Activated CD8-positive, alpha-beta T cell treated with anti-CD3 and anti-CD28 coated beads, Interleukin-2, amount 10 ng/mL, durations not matched to agents 7 days and 5 days (primary cell): ENCODE data around the gene RPS16. TPM values are rescaled to one million over a fixed set of nuclear protein-coding genes. Genes with fewer than 3 reads are reported as not detected.
"Not testable (repeated sequence)": the region's sequence is repeated elsewhere in the genome, so short reads cannot be mapped to it uniquely, and the experiment has no call there.

ENCODE experiments used
- ATAC-seq: fragments of 150-1000 bp; cut with Tn5 transposase; one replicate; pipeline ENCODE4 v1.10.0; 2021; ENCODE audit warnings: moderate library complexity
- CTCF ChIA-PET: fragments of 350-600 bp; sonication (Branson Sonifier 250); formaldehyde crosslinking; loops from one replicate; lab custom pipeline; 2021; ENCODE audit warnings: antibody characterized with exemption; lab: Charles Lee
- POLR2A ChIA-PET: fragments of 350-600 bp; sonication (Branson Sonifier 250); formaldehyde crosslinking; loops from one replicate; lab custom pipeline; 2021; ENCODE audit warnings: antibody characterized with exemption; lab: Charles Lee
- DNase-seq: peaks from one replicate; pipeline ENCODE4 v3.0.0-alpha.2; 2020
- H3K27ac Mint-ChIP-seq: one replicate; pipeline ENCODE4 v1.8.0; 2021; ENCODE audit warnings: mild to moderate bottlenecking, mixed read lengths
- H3K27me3 Mint-ChIP-seq: one replicate; pipeline ENCODE4 v1.8.0; 2021; ENCODE audit warnings: low read depth, mixed read lengths
- H3K36me3 Mint-ChIP-seq: one replicate; pipeline ENCODE4 v1.8.0; 2021; ENCODE audit warnings: low read depth, mixed read lengths
- H3K4me1 Mint-ChIP-seq: one replicate; pipeline ENCODE4 v1.8.0; 2021; ENCODE audit warnings: low read depth, mixed read lengths
- H3K4me3 Mint-ChIP-seq: one replicate; pipeline ENCODE4 v1.8.0; 2021; ENCODE audit warnings: mild to moderate bottlenecking, mixed read lengths
- H3K9me3 Mint-ChIP-seq: one replicate; pipeline ENCODE4 v1.8.0; 2022; ENCODE audit warnings: mixed read lengths; ENCODE audit not compliant: insufficient read depth
- total RNA-seq, 2 experiments: library from RNA; stranded (reverse); gene quantifications; one replicate each; pipeline ENCODE4 v1.2.3, GENCODE V29; 2021

RPS16 gene
- total RNA-seq: 1,000 to 10,000 TPM; 2,100 to 2,157 TPM

DNA sequence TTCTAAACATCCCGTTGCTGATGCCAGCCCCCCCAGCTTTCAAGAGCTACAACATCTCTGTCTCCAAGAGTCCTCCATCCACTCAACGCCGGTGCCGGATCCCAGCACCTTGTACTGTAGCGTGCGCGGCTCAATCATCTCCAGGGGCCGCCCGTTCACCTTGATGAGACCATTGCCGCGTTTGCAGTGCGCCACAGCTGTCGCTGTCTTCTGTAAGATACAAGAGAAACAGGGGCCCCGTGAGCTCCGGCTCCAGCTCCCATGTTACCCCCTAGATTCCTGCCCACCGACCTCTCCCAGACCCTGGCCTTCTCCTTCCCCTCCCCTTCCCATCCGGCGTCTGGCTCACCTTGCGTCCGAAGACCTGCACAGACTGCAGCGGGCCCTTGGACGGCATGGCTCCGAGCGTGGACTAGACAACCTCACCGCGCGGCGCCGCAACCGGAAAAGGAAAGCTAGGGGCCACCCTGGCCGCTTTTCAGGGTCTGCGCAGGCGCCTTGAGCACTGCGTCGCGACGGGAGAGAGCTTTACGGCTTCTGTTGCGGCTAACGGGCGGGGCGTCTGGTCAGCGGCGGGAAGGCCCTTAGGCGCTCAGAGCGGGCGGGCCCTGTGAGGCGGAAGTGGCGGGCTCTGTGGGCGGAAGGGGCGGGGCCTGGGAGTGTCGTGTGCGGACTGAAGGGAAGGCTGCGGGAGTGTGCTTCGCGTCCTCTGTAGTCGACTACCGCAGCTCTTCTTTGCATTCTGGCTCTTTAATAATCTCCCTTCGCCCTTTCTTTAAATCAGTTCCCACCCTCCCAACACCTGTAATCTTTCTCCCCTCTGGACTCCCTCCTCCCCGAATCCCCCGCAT, at the start of gene RPS16:
TSS of gene RPS16 (minus strand) at position 451 of the 851 bp plus-strand sequence. CDS start at position 397, 54 bp downstream.
- Mint-ChIP-seq H3K9me3 (no peaks in the 10 kb centered on the region), H3K27me3 (peaks cover 4% of the 10 kb centered on the region), H3K4me1 (peaks cover 54% of the 10 kb centered on the region), H3K4me3 (peak within 1 kb of the TSS; percentile 99), H3K36me3 (peaks cover 44% of the 10 kb centered on the region), H3K27ac (peak within 1 kb of the TSS; percentile 100)
- peak; percentile 99 for DNase-seq
- peak; percentile 94 for ATAC-seq
- ChIA-PET POLR2A (interaction anchor here (0.6 to 3.5 kb wide), 41 partner anchors 9 to 587 kb away, joined by 3 to 64 read pairs (median 5); partner anchors contain the start of genes DLL3, EID2, EID2B and GMFG), CTCF (interaction anchor here (0.7 to 1.7 kb wide), 15 partner anchors 9 to 237 kb away, joined by 3 to 33 read pairs (median 5); partner anchors contain the start of genes EID2B, MED29, PAF1 and PLEKHG2)

DNA sequence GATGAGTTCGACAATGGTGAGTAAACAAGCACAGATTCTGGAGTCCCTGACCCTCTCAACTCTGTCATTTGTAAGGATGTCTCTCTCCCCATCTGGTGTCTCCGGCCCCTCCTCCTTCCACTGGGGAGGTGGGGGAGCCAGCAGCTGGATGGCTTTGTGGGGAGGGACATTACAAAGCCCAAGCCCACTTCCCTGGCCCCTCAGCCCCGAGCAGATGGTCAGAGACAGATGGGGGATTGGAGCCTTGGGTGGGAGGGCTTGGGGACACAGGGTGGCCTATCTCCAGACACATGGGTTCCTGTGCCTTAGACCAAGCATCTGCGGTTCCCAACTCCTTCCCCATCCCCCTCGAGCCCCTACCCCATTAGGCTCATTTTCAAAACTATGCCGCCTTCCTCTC, 47.4 kb upstream of the RPS16 start:
- no peak for DNase-seq
- Mint-ChIP-seq H3K4me3 (peak overlapping the region; percentile 31), H3K9me3 (no peaks in the 10 kb centered on the region), H3K27me3 (no peaks in the 10 kb centered on the region), H3K27ac (peak overlapping the region; percentile 60), H3K36me3 (peaks cover 16% of the 10 kb centered on the region), H3K4me1 (peaks cover 29% of the 10 kb centered on the region)
- ChIA-PET CTCF (no interaction called here), POLR2A (no interaction called here)
- no peak for ATAC-seq

DNA sequence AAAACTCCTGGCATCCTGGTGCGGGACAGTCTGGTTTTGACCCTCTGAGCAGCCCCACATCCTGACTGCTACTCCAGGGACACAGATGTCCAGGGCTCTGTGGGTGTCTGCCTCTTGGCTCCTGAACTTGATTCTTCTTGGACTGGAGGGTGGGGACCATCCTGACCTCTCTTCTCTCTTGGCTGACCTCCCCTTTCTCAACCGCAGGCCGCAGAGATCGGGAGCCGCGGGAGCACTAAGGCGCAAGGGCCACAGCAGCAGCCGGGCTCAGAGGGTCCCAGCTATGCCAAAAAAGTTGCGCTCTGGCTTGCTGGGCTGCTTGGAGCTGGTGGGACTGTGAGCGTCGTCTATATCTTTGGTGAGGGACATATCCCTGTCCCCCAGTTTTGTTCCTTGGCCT, 45.9 kb upstream of the RPS16 start:
- ChIA-PET CTCF (interaction anchor here (2.0 kb wide), 1 partner anchor 51 kb away, joined by 5 read pairs; the partner anchor contains the start of gene EID2B), POLR2A (no interaction called here)
- ATAC-seq (no peak), DNase-seq (no peak)
- Mint-ChIP-seq H3K9me3 (no peaks in the 10 kb centered on the region), H3K27me3 (no peaks in the 10 kb centered on the region), H3K27ac (peak overlapping the region; percentile 97), H3K36me3 (peaks cover 14% of the 10 kb centered on the region), H3K4me3 (peak overlapping the region; percentile 92), H3K4me1 (peaks cover 29% of the 10 kb centered on the region)

DNA sequence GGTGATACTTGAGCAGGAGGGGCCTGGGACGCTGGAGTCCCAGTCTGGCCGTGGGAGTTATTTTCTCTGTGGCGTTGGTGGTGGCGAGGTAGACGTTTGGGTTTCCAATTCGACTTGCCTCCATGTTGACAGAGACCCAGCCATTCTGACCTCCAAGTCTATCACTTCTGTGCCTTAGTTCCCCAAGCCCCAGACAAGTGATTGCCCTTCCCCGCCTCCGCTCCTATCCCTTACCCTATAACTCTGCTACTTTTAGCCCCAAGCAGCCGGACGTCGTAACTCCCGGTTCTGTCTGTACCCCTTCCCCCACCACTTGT, 45.4 kb upstream of the RPS16 start:
- Mint-ChIP-seq H3K9me3 (no peaks in the 10 kb centered on the region), H3K4me3 (peak overlapping the region; percentile 92), H3K27ac (peak overlapping the region; percentile 97), H3K4me1 (peaks cover 29% of the 10 kb centered on the region), H3K27me3 (no peaks in the 10 kb centered on the region), H3K36me3 (peaks cover 16% of the 10 kb centered on the region)
- CTCF ChIA-PET: interaction anchor here (0.7 to 2.0 kb wide), 4 partner anchors 22 to 60 kb away, joined by 3 to 5 read pairs (median 4); partner anchors contain the start of genes EID2B and RPS16
- ATAC-seq: peak; percentile 2
- POLR2A ChIA-PET: interaction anchor here (0.8 to 1.2 kb wide), 3 partner anchors 12 to 45 kb away, joined by 4 to 11 read pairs (median 4); partner anchors contain the start of genes RPS16 and SUPT5H
- DNase-seq: no peak

DNA sequence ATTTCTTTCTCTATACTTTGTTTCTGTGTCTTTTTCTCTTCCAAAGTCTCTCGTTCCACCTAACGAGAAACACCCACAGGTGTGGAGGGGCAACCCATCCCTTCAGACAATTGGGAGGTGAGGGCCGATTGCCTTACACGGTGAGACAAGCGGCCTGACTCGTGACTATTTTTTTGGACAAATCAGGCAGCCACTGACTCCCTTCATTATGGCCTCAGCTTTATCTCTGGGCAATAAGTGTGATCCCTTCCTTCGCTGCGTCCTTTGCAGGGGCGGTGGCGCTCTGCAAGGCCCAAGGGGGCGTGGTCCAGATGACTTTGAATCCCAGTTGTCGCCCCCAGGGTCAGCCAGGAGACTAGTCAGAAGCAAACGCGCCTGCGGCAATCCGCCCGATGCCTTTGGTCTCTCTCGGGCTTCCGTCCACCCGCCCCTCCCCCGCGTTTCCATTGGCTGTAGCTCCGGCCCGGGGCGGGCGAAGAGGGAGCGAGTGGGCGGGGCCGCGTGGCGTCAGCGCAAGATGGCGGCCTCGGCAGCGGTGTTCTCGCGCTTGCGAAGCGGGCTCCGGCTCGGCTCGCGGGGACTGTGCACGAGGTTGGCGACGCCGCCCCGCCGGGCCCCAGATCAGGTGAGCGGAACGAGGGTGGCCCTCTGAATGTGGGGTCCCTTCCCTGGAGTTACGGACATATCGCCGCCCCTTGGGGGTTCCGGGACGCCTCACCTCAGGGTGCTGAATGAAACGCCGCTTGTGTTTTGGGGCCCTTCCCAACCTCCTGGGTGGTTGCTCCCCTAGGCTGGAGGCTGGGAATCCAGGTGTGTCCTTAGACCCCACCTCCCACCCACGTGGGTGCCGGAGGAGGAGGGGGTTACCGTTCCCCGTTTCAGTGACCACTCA, 44.8 kb upstream of the RPS16 start, which contains the start of gene TIMM50:
TSS of gene TIMM50 (plus strand) at position 502 of the 892 bp plus-strand sequence. CDS start at position 518, 16 bp downstream.
- POLR2A ChIA-PET: interaction anchor here (0.6 to 1.2 kb wide), 6 partner anchors 11 to 45 kb away, joined by 3 to 11 read pairs (median 4); partner anchors contain the start of genes RPS16 and SUPT5H
- peaks cover 20% of the 10 kb centered on the region for H3K36me3 Mint-ChIP-seq
- DNase-seq (peak; percentile 98), ATAC-seq (peak; percentile 96)
- H3K9me3 Mint-ChIP-seq: no peaks in the 10 kb centered on the region
- CTCF ChIA-PET: interaction anchor here (0.7 to 2.0 kb wide), 6 partner anchors 15 to 69 kb away, joined by 3 to 5 read pairs (median 3); partner anchors contain the start of genes EID2B, PLEKHG2 and RPS16
- peaks cover 29% of the 10 kb centered on the region for H3K4me1 Mint-ChIP-seq
- H3K27me3 Mint-ChIP-seq: no peaks in the 10 kb centered on the region
- peak within 1 kb of the TSS; percentile 92 for H3K4me3 Mint-ChIP-seq
- H3K27ac Mint-ChIP-seq: peak within 1 kb of the TSS; percentile 97

DNA sequence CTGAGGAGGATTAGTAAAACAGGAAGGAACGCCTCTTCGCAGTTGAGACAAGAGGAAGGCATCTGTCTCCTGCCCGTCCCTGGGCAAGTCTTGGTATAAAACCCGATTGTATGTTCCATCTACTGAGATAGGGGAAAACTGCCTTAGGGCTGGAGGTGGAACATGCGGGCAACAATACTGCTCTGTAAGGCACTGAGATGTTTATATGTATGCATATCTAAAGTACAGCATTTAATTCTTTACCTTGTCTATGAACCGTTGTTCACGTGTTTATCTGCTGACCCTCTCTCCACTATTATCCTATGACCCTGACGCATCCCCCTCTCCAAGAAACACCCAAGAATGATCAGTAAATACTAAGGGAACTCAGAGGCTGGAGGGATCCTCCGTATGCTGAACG, 44.2 kb upstream of the RPS16 start:
- Mint-ChIP-seq H3K27me3 (no peaks in the 10 kb centered on the region), H3K9me3 (no peaks in the 10 kb centered on the region), H3K4me1 (peaks cover 29% of the 10 kb centered on the region), H3K4me3 (peak overlapping the region; percentile 92), H3K27ac (peak overlapping the region; percentile 97), H3K36me3 (peaks cover 25% of the 10 kb centered on the region)
- ATAC-seq (no peak), DNase-seq (no peak)
- CTCF ChIA-PET: interaction anchor here (0.8 to 1.2 kb wide), 3 partner anchors 16 to 68 kb away, joined by 3 to 5 read pairs (median 3); partner anchors contain the start of gene PLEKHG2
- POLR2A ChIA-PET: interaction anchor here (0.6 to 1.2 kb wide), 5 partner anchors 16 to 44 kb away, joined by 3 to 11 read pairs (median 4); partner anchors contain the start of genes RPS16 and SUPT5H

DNA sequence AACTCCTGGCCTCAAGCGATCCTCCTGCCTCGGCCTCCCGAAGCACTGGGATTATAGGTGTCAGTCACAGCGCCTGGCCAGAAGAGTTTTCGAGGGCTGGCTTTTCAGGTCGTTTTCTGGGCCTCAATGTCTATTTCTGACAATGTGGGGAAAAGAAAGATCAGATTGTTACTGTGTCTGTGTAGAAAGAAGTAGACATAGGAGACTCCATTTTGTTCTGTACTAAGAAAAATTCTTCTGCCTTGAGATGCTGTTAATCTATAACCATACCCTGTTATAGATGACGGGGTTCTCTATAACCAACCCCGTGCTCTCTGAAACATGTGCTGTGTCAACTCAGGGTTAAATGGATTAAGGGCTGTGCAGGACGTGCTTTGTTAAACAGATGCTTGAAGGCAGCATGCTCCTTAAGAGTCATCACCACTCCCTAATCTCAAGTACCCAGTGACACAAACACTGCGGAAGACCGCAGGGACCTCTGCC, 43.6 kb upstream of the RPS16 start:
- CTCF ChIA-PET: interaction anchor here (1.7 kb wide), 1 partner anchor 53 kb away, joined by 8 read pairs; the partner anchor contains the start of gene EID2B
- ATAC-seq, H3K27me3 Mint-ChIP-seq, POLR2A ChIA-PET, DNase-seq, H3K9me3 Mint-ChIP-seq: not testable (repeated sequence)
- Mint-ChIP-seq H3K36me3 (peaks cover 27% of the 10 kb centered on the region), H3K4me3 (peak overlapping the region; percentile 92), H3K4me1 (peaks cover 29% of the 10 kb centered on the region), H3K27ac (peak overlapping the region; percentile 97)

DNA sequence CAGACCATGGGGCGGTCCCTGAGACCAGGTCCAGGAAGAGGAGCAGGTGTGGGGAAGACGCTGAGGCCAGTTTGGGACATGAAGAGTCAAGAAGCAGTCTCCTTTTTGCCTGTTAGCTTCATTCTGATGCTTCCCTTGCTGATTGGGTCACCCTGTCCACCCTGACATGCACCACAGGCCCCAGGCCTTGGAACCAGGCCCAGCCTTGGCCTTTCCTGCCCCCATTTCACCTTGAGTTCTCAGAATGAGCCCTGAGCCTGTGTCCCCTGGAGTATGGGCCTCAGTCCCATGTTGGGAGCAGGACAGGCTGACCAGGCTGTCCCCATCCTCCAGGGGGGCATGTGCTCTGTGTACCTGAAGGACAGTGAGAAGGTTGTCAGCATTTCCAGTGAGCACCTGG, 40.0 kb upstream of the RPS16 start:
- ChIA-PET CTCF (interaction anchor here (1.4 to 4.1 kb wide), 3 partner anchors 20 to 58 kb away, joined by 3 to 29 read pairs (median 7); partner anchors contain the start of gene EID2B), POLR2A (interaction anchor here (0.8 to 1.0 kb wide), 2 partner anchors 23 to 84 kb away, joined by 3 read pairs; partner anchors contain the start of genes DLL3 and MED29)
- Mint-ChIP-seq H3K36me3 (peaks cover 50% of the 10 kb centered on the region), H3K4me1 (peaks cover 28% of the 10 kb centered on the region), H3K27ac (no peak overlapping the region), H3K4me3 (no peak overlapping the region), H3K27me3 (no peaks in the 10 kb centered on the region), H3K9me3 (no peaks in the 10 kb centered on the region)
- ATAC-seq: no peak
- DNase-seq: no peak

DNA sequence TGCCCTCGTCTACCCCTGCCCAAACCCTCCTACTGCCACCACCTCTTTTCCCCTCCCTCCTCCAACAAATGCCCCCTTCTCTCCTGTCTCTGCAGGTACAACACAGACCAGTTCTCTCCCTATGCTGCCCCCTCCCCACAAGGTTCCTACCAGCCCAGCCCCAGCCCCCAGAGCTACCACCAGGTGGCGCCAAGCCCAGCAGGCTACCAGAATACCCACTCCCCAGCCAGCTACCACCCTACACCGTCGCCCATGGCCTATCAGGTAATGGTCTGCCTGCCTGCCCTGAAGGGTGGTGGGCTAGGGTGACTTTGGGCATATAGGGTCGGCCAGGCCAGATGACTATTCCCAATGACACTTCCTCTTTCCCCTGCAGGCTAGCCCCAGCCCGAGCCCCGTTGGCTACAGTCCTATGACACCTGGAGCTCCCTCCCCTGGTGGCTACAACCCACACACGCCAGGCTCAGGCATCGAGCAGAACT, 38.4 kb upstream of the RPS16 start:
- Mint-ChIP-seq H3K9me3 (no peaks in the 10 kb centered on the region), H3K4me3 (no peak overlapping the region), H3K36me3 (peaks cover 65% of the 10 kb centered on the region), H3K4me1 (peaks cover 16% of the 10 kb centered on the region), H3K27ac (peak overlapping the region; percentile 49), H3K27me3 (no peaks in the 10 kb centered on the region)
- ChIA-PET CTCF (interaction anchor here (0.7 to 4.1 kb wide), 29 partner anchors 8 to 381 kb away, joined by 3 to 29 read pairs (median 4); partner anchors contain the start of genes DLL3, EID2B, RPS16 and SUPT5H), POLR2A (interaction anchor here (0.6 to 1.7 kb wide), 2 partner anchors 29 to 188 kb away, joined by 5 to 6 read pairs; partner anchors contain the start of gene SUPT5H)
- ATAC-seq (peak; percentile 67), DNase-seq (peak; percentile 72)

DNA sequence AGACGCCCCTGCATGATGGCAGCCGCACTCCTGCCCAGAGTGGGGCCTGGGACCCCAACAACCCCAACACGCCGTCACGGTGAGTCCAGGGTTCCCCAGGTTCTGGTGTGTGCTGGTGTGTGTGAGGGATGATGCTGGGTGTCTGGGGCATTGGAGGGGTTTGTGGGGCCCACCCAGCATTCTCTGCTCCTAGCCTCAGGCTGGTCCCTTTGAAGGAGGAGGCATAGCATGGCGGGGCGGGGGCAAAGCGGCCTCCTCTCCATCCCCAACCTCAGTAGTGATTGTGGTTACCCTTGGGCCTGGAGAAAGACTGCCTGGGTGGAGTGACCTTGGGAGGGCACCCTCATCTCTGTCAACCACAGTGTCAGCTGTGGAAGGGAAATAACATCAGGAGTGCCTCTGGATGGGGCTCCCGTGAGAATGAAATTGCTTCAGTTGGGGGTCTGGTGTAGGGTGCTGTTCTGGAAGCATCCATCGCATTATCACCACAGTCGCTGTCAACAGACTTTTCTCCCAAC, 37.8 kb upstream of the RPS16 start:
- ChIA-PET CTCF (interaction anchor here (0.9 to 4.1 kb wide), 18 partner anchors 10 to 382 kb away, joined by 3 to 29 read pairs (median 5); partner anchors contain the start of genes DLL3, EID2B and SUPT5H), POLR2A (interaction anchor here (1.7 kb wide), 1 partner anchor 28 kb away, joined by 6 read pairs; the partner anchor contains the start of gene SUPT5H)
- Mint-ChIP-seq H3K27me3 (no peaks in the 10 kb centered on the region), H3K4me1 (peaks cover 16% of the 10 kb centered on the region), H3K36me3 (peaks cover 71% of the 10 kb centered on the region), H3K4me3 (no peak overlapping the region), H3K9me3 (no peaks in the 10 kb centered on the region), H3K27ac (no peak overlapping the region)
- ATAC-seq (no peak), DNase-seq (no peak)
